Duodenal mucosa (tissue), 2 donors: ENCODE data around the gene CDIPT.

Experiments used
- H3K27ac ChIP-seq: one replicate; pipeline ENCODE4 v1.7.0; 2013; ENCODE audit warnings: low read depth, low read length
- H3K27me3 ChIP-seq, 2 donors: one replicate each; pipeline ENCODE4 v1.7.0; 2013; ENCODE audit warnings: low read length in 2 of 2, control low read depth in 1 of 2; ENCODE audit not compliant: insufficient read depth in 2 of 2, control insufficient read depth in 1 of 2
- H3K36me3 ChIP-seq, 2 donors: one replicate each; pipeline ENCODE4 v1.7.0; 2013; ENCODE audit warnings: low read length in 2 of 2, control low read depth in 1 of 2; ENCODE audit not compliant: insufficient read depth in 2 of 2, control insufficient read depth in 1 of 2
- H3K4me1 ChIP-seq, 2 donors: one replicate each; pipeline ENCODE4 v1.7.0; 2013; ENCODE audit warnings: low read length in 2 of 2, control low read depth in 1 of 2; ENCODE audit not compliant: insufficient read depth in 2 of 2, control insufficient read depth in 1 of 2
- H3K4me3 ChIP-seq, 2 donors: one replicate each; pipeline ENCODE4 v1.7.0; 2013; ENCODE audit warnings: low read length in 2 of 2, low read depth in 1 of 2
- H3K9ac ChIP-seq, 2 donors: one replicate each; pipeline ENCODE4 v1.7.0; 2013; ENCODE audit warnings: low read length in 2 of 2, low read depth in 1 of 2
- H3K9me3 ChIP-seq, 2 donors: one replicate each; pipeline ENCODE4 v1.7.0; 2013; ENCODE audit warnings: low read length in 2 of 2, control low read depth in 1 of 2; ENCODE audit not compliant: control insufficient read depth in 1 of 2

The CDIPT gene

DNA sequence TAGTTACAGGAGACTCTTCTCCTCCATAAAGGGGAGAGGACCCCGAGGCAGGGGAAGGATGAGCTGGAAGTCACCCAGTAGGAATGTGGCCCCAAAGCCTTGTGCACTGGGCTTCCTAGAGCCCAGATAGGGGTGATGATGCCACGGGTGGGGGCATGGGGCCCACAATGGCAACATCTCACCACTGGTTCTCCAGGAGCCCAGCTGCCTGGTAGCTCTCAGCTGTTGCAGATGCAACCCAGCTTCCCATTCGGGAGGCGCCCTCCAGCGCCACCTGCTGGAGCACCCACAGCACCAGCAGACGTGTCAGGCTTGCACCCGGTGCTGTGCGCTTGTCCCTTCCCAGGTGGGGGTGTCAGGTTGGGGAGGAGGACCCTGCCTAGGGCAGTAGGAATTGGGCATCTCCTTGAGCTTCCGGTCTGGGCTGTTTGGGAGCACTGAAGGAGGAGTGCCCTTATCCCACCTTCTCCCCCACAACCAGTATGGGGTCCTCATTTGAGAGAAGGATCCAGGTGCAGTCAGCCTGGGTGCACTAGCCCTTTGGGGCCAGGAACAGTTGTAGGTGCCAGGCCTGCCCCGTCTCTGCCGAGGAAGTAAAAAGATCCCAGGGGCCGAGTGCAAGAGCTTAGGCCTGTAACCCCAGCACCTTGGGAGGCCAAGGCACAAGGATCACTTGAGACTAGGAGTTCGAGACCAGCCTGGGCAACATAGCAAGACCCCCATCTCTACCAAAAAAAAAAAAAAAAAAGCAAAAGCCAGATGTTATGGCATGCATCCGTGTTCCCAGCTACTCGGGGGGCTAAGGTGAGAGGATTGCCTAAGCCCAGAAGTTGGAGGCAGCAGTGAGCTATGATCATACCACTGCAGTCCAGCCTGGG, 14.4 kb downstream of the CDIPT start:
- peaks cover 24 to 57% of the 10 kb centered on the region in 2 donors for H3K36me3 ChIP-seq
- H3K4me1 ChIP-seq = no peaks in the 10 kb centered on the region
- no peak overlapping the region for H3K4me3 ChIP-seq
- no peak overlapping the region for H3K9ac ChIP-seq
- H3K27ac ChIP-seq = no peak overlapping the region
- no peaks in the 10 kb centered on the region for H3K9me3 ChIP-seq
- no peaks in the 10 kb centered on the region for H3K27me3 ChIP-seq

DNA sequence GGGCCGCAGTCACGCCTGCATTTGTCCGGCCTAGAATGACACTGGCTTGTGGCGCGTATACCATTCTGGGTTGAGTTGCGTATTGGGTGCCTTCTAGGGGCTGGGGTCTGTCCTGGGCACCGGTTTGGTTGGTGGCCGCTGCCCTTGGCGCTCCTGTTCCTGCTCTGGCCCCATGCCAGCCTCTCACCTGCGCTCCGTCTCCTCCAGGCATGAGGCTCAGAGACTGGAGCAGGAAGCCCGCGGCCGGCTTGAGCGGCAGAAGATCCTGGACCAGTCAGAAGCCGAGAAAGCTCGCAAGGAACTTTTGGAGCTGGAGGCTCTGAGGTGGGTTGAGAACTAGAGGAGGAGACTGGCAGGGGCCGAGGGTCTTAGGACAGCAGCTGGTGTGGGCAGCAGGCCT, 17.4 kb downstream of the CDIPT start:
- Histone ChIP-seq H3K9me3 (no peaks in the 10 kb centered on the region), H3K4me3 (no peak overlapping the region), H3K9ac (no peak overlapping the region), H3K27ac (no peak overlapping the region), H3K36me3 (peaks cover 40 to 82% of the 10 kb centered on the region in 2 donors), H3K4me1 (no peaks in the 10 kb centered on the region), H3K27me3 (no peaks in the 10 kb centered on the region)

DNA sequence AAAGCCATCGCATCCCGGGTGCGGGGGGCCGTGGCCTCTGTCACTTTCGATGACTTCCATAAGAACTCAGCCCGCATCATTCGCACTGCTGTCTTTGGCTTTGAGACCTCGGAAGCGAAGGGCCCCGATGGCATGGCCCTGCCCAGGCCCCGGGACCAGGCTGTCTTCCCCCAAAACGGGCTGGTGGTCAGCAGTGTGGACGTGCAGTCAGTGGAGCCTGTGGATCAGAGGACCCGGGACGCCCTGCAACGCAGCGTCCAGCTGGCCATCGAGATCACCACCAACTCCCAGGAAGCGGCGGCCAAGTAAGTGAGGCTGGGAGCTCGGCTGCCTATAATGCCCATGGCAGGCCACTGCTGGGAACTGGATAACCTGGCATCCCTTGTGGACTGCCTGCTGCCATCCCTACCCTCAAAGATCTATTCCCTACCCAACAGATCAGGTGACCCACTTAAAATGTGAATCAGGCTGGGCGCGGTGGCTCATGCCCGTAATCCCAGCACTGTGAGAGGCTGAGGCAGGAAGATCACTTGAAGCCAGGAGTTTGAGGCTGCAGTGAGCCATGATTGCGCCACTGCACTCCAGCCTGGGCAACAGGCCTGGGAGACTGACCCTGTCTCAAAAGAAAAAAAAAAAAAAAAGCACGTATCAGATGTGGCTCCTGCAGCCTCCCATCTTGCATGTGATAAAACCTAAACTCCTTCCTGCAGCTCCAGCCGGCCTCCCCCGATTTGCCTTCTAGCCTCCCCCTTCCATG, 18.3 kb downstream of the CDIPT start:
- H3K27me3 ChIP-seq = no peaks in the 10 kb centered on the region
- no peaks in the 10 kb centered on the region for H3K9me3 ChIP-seq
- no peak overlapping the region for H3K27ac ChIP-seq
- peaks cover 47 to 88% of the 10 kb centered on the region in 2 donors for H3K36me3 ChIP-seq
- no peaks in the 10 kb centered on the region for H3K4me1 ChIP-seq
- no peak overlapping the region for H3K4me3 ChIP-seq
- no peak overlapping the region for H3K9ac ChIP-seq

DNA sequence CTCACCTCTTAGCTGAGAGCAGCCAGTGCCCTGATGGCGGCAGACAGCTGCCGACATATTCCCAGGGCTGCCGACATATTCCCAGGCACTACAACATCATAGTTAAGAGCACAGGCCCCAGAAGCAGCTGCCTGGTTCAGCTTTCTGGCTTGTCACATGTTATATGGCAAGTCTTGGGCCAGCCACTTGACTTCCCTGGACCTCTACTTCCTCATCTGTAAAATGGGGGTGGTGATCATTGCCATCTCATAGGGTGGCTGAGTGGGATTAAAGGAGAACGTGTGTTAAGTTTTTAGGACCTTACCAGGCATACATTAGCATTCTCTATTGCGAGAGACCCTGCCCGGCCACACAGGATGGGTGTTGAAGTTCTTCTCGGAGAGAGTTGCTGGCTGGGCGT, 19.1 kb downstream of the CDIPT start:
- Histone ChIP-seq H3K9ac (no peak overlapping the region), H3K9me3 (no peaks in the 10 kb centered on the region), H3K27ac (no peak overlapping the region), H3K4me3 (no peak overlapping the region), H3K27me3 (no peaks in the 10 kb centered on the region), H3K4me1 (no peaks in the 10 kb centered on the region), H3K36me3 (peaks cover 47 to 91% of the 10 kb centered on the region in 2 donors)

DNA sequence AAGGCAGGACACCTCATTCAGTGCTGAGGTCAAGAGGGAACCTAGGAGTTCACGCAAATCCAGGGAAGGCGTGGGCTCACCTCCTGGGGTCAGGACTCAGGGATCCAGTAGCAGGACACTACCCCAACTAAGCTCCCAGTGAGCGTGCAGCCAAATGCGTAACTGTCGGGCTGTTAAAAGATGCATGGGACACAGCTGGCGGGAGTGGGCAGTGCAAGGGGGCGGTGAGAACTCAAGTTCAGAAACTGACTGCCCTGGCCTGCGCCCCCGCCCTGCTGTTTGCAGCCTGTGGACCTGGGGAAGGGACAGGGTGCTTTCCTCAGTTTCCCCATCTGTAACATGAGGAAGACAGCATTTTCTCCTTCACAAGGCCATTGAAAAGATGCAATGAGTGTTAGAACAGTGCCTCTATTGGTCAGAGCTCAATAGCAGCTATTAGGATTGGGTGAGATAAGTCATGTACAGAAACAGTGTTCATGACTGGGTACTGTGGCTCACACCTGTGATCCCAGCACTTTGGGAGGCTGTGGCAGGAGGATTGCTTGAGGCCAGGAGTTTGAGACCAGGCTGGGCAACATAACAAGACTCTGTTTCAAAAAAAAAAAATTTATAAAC, 20.2 kb downstream of the CDIPT start:
- no peak overlapping the region for H3K27ac ChIP-seq
- no peak overlapping the region for H3K9ac ChIP-seq
- no peak overlapping the region for H3K4me3 ChIP-seq
- H3K27me3 ChIP-seq = no peaks in the 10 kb centered on the region
- no peaks in the 10 kb centered on the region for H3K9me3 ChIP-seq
- H3K36me3 ChIP-seq = peaks cover 51 to 93% of the 10 kb centered on the region in 2 donors
- H3K4me1 ChIP-seq = no peaks in the 10 kb centered on the region

DNA sequence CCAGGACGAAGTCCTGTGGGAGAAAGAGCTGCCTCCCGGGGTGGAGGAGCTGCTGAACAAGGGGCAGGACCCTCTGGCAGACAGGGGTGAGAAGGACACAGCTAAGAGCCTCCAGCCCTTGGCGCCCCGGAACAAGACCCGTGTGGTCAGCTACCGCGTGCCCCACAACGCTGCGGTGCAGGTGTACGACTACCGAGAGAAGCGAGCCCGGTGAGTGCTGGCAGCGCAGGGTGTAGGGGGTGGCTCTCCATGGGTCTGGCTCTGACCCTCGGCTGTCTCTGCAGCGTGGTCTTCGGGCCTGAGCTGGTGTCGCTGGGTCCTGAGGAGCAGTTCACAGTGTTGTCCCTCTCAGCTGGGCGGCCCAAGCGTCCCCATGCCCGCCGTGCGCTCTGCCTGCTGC, 21.4 kb downstream of the CDIPT start:
- Histone ChIP-seq H3K4me3 (no peak overlapping the region), H3K36me3 (peaks cover 55 to 94% of the 10 kb centered on the region in 2 donors), H3K4me1 (no peaks in the 10 kb centered on the region), H3K27ac (no peak overlapping the region), H3K27me3 (no peaks in the 10 kb centered on the region), H3K9ac (no peak overlapping the region), H3K9me3 (no peaks in the 10 kb centered on the region)

DNA sequence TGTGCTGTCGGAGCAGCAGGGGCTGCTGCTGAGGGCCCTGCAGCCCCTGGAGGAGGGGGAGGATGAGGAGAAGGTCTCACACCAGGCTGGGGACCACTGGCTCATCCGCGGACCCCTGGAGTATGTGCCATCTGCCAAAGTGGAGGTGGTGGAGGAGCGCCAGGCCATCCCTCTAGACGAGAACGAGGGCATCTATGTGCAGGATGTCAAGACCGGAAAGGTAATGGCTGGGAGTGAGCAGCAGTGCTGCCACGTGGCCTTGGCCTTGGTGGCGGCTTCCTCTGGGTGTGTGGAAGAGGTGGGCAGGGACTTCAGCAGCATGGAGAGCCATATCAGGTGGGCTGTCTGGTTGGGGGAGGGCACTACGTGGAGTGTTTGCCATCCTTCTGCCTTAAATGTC, 22.8 kb downstream of the CDIPT start:
- Histone ChIP-seq H3K4me1 (no peaks in the 10 kb centered on the region), H3K36me3 (peaks cover 51 to 91% of the 10 kb centered on the region in 2 donors), H3K4me3 (no peak overlapping the region), H3K27ac (no peak overlapping the region), H3K27me3 (no peaks in the 10 kb centered on the region), H3K9ac (no peak overlapping the region), H3K9me3 (no peaks in the 10 kb centered on the region)

DNA sequence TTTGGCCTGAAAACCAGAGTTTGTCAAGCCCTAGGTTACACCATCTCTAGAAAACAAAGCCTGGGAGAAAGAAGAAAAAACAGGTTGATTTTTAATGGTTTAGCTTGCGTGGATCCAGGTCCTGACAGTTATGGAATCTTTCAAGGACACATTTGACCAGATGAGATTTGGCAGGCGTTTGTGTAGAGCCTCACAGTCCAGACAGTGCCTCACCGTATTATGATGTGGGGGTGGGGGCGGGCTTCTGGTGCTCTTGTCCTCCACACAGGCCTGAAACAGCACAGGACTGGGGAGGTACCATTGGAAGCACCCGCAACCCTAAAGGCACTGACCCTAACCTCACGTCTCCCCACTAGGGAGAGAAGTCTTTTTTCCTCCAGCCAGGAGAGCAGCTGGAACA, 23.2 kb downstream of the CDIPT start:
- Histone ChIP-seq H3K27me3 (no peaks in the 10 kb centered on the region), H3K9ac (no peak overlapping the region), H3K36me3 (peaks cover 50 to 90% of the 10 kb centered on the region in 2 donors), H3K4me3 (no peak overlapping the region), H3K27ac (no peak overlapping the region), H3K9me3 (no peaks in the 10 kb centered on the region), H3K4me1 (no peaks in the 10 kb centered on the region)

DNA sequence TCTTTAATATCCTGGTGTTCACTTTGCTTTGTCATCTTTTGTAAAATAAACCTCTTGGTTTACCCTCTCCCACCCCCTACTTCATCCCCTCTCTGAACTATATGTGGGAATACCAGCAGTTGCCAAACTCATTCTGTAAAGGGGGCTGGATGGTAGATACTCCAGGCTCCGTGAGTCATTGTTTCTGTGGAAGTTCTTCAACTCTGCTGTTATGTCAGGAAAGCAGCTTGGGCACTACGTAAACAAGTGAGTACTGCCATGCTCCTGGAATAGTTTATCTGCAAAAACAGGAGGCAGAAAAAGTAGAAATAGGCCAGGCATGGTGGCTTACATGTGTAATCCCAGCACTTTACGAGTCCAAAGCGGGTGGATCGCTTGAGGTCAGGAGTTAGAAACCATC, 25.2 kb downstream of the CDIPT start:
- no peaks in the 10 kb centered on the region for H3K9me3 ChIP-seq
- H3K4me3 ChIP-seq = no peak overlapping the region
- no peak overlapping the region for H3K9ac ChIP-seq
- no peaks in the 10 kb centered on the region for H3K4me1 ChIP-seq
- H3K36me3 ChIP-seq = peaks cover 48 to 90% of the 10 kb centered on the region in 2 donors
- H3K27ac ChIP-seq = no peak overlapping the region
- H3K27me3 ChIP-seq = no peaks in the 10 kb centered on the region

DNA sequence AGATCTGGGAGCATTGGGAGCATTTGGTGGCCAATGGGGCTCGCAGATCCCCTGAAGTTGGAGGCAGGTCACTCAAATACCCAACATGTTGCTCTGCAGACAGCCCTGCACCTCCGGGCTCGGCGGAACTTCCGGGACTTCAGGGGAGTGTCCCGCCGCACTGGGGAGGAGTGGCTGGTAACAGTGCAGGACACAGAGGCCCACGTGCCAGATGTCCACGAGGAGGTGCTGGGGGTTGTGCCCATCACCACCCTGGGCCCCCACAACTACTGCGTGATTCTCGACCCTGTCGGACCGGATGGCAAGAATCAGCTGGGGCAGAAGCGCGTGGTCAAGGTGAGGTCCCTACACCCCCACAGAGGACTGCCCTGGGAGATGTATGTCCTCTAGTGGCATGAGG, 26.4 kb downstream of the CDIPT start:
- no peak overlapping the region for H3K9ac ChIP-seq
- peaks cover 37 to 87% of the 10 kb centered on the region in 2 donors for H3K36me3 ChIP-seq
- no peaks in the 10 kb centered on the region for H3K27me3 ChIP-seq
- no peak overlapping the region for H3K4me3 ChIP-seq
- H3K4me1 ChIP-seq = no peaks in the 10 kb centered on the region
- no peak overlapping the region for H3K27ac ChIP-seq
- H3K9me3 ChIP-seq = no peaks in the 10 kb centered on the region
